ENCODE results near the gene CSPG5.

- no peak for TF ChIP-seq POLR2A (IDR thresholded peaks at IDR 0.05)
- TF ChIP-seq CTCF (IDR thresholded peaks at IDR 0.05) = no peak
These were observed 31.9 kb upstream of the CSPG5 start for GRCh38 chr3:47610583-47610982.
